Liver (tissue), 9 donors: ENCODE data around the gene CCDC116. TPM values are rescaled to one million over a fixed set of nuclear protein-coding genes. Genes with fewer than 3 reads are reported as not detected.

ENCODE experiments used
- DNase-seq: peaks from one replicate; pipeline ENCODE4 v3.0.0-alpha.2; 2017; ENCODE audit warnings: low spot score
- H3K27ac ChIP-seq, 2 donors: one replicate each; pipeline ENCODE4 v1.7.0; 2013; ENCODE audit warnings: inconsistent platforms in 2 of 2, low read length in 2 of 2, control low read depth in 1 of 2, low read depth in 1 of 2, mild to moderate bottlenecking in 1 of 2
- H3K27me3 ChIP-seq, 4 donors: one replicate each; pipeline versions ENCODE4 v1.6.1 to v1.7.0; 2013; ENCODE audit warnings: low read length in 3 of 4, inconsistent platforms in 1 of 4, mild to moderate bottlenecking in 1 of 4, moderate library complexity in 1 of 4; ENCODE audit not compliant: control insufficient read depth in 4 of 4, insufficient read depth in 4 of 4
- H3K36me3 ChIP-seq, 4 donors: one replicate each; pipeline versions ENCODE4 v1.6.1 to v1.7.0; 2013; ENCODE audit warnings: low read length in 3 of 4, mild to moderate bottlenecking in 3 of 4, low read depth in 1 of 4, moderate library complexity in 1 of 4; ENCODE audit not compliant: control insufficient read depth in 4 of 4, insufficient read depth in 3 of 4
- H3K4me1 ChIP-seq, 4 donors: one replicate each; pipeline versions ENCODE4 v1.6.1 to v1.7.0; 2013; ENCODE audit warnings: low read length in 3 of 4, mild to moderate bottlenecking in 3 of 4, moderate library complexity in 1 of 4; ENCODE audit not compliant: control insufficient read depth in 4 of 4, insufficient read depth in 4 of 4
- H3K4me3 ChIP-seq, 3 donors: one replicate each; pipeline versions ENCODE4 v1.6.1 to v1.7.0; 2013; ENCODE audit warnings: low read length in 3 of 3, control low read depth in 1 of 3, low read depth in 1 of 3, mild to moderate bottlenecking in 1 of 3
- H3K9ac ChIP-seq, 2 donors: one replicate each; pipeline ENCODE4 v1.7.0; 2013; ENCODE audit warnings: low read length in 2 of 2, mild to moderate bottlenecking in 2 of 2, moderate library complexity in 2 of 2, control low read depth in 1 of 2, low read depth in 1 of 2
- H3K9me3 ChIP-seq, 4 donors: one replicate each; pipeline versions ENCODE4 v1.6.1 to v1.7.0; 2013; ENCODE audit warnings: low read length in 3 of 4; ENCODE audit not compliant: control insufficient read depth in 4 of 4
- CTCF ChIP-seq: fragments of 150-350 bp; IDR thresholded peaks from 2 replicates; pipeline ENCODE4 v1.5.1; 2017; ENCODE audit warnings: improper control_type of control experiment, low read depth, low read length; ENCODE audit not compliant: missing input control
- EGR1 ChIP-seq, 2 donors: IDR thresholded peaks; 2 replicates each; pipeline ENCODE4 v1.6.1; 2016 to 2018; ENCODE audit warnings: antibody characterized with exemption in 2 of 2, low read depth in 2 of 2
- FOXA1 ChIP-seq: IDR thresholded peaks from 2 replicates; pipeline ENCODE4 v1.6.1; 2016; ENCODE audit warnings: antibody characterized with exemption
- FOXA2 ChIP-seq: IDR thresholded peaks from 2 replicates; pipeline ENCODE4 v1.6.1; 2016; ENCODE audit warnings: antibody characterized with exemption
- HNF4A ChIP-seq, 2 donors: conservative IDR thresholded peaks; 2 replicates each; pipeline ENCODE4 v1.6.1; 2016; ENCODE audit warnings: antibody characterized with exemption in 2 of 2, mild to moderate bottlenecking in 2 of 2
- HNF4G ChIP-seq: IDR thresholded peaks from 2 replicates; pipeline ENCODE4 v1.6.1; 2016; ENCODE audit warnings: antibody characterized with exemption
- JUND ChIP-seq, 2 donors: IDR thresholded peaks; 2 replicates each; pipeline ENCODE4 v1.6.1; 2016; ENCODE audit warnings: antibody characterized with exemption in 2 of 2
- MAX ChIP-seq: IDR thresholded peaks from 2 replicates; pipeline ENCODE4 v1.6.1; 2016; ENCODE audit warnings: antibody characterized with exemption
- NR2F2 ChIP-seq: IDR thresholded peaks from 2 replicates; pipeline ENCODE4 v1.6.1; 2016; ENCODE audit warnings: antibody characterized with exemption
- RAD21 ChIP-seq, 2 donors: IDR thresholded peaks; 2 replicates each; pipeline ENCODE4 v1.6.1; 2016; ENCODE audit warnings: antibody characterized with exemption in 2 of 2, mild to moderate bottlenecking in 2 of 2
- RXRA ChIP-seq, 2 donors: IDR thresholded peaks; 2 replicates each; pipeline ENCODE4 v1.6.1; 2017 to 2018; ENCODE audit warnings: antibody characterized with exemption in 2 of 2, mild to moderate bottlenecking in 1 of 2
- SP1 ChIP-seq: IDR thresholded peaks from 2 replicates; pipeline ENCODE4 v1.6.1; 2018; ENCODE audit warnings: antibody characterized with exemption, mild to moderate bottlenecking
- TAF1 ChIP-seq: conservative IDR thresholded peaks from 2 replicates; pipeline ENCODE4 v1.6.1; 2016; ENCODE audit warnings: antibody characterized with exemption, mild to moderate bottlenecking
- YY1 ChIP-seq: IDR thresholded peaks from 2 replicates; pipeline ENCODE4 v1.6.1; 2016; ENCODE audit warnings: antibody characterized with exemption, mild to moderate bottlenecking
- WGBS: extraction: QIAGEN DNeasy Blood & Tissue Kit; methylation state at CpG from one replicate; pipeline ENCODE4 v1.1.7; 2013; 5-methylcytosine and 5-hydroxymethylcytosine counted together
- polyA plus RNA-seq, 2 donors: library from polyadenylated mRNA; stranded (reverse) in 1 of 2; unstranded in 1 of 2; fragments of 200-250 nt in 1 of 2; fragments of >200 nt in 1 of 2; fragmentation: Nextera tagmentation in 1 of 2; extraction: Ambion mirVana in 1 of 2; gene quantifications; one replicate each; pipeline versions ENCODE4 v1.2.1 to v1.2.3, GENCODE V29; 2013 to 2015
- total RNA-seq, 2 donors: library from RNA; depleted of rRNA; stranded (reverse); fragments of >200 nt; gene quantifications; one replicate each; pipeline ENCODE4 v1.2.3, GENCODE V29; 2014
- TF ChIP-seq, protein P1 (sequence below): IDR thresholded peaks from 2 replicates; pipeline ENCODE4 v1.6.1; 2016; ENCODE audit warnings: antibody characterized with exemption
- TF ChIP-seq, protein P2 (sequence below): IDR thresholded peaks from 2 replicates; pipeline ENCODE4 v1.6.1; 2016; ENCODE audit warnings: antibody characterized with exemption, mild to moderate bottlenecking
- TF ChIP-seq, protein P3 (sequence below): IDR thresholded peaks from 2 replicates; pipeline ENCODE4 v1.6.1; 2016; ENCODE audit warnings: antibody characterized with exemption
- donor health status: healthy.
- donor health status: healthy.
- donor health status: healthy.
- donor health status: healthy.
- donor health status: healthy.

The CCDC116 gene
- total and polyA plus RNA-seq, 4 donors: 0.05 to 0.08 (median 0.05) TPM; not detected in 1

GRCh38 chr22:21683401-21683811 is 50.8 kb downstream of the CCDC116 start:
- peaks cover 9 to 55% (median 26%) of the 10 kb centered on the region in 4 donors for H3K36me3 ChIP-seq
- WGBS: 97% methylated on average over 7 of the region's 7 CpGs
- no peaks in the 10 kb centered on the region for H3K27me3 ChIP-seq
- no peak overlapping the region for H3K9ac ChIP-seq
- H3K4me1 ChIP-seq: no peaks in the 10 kb centered on the region
- no peaks in the 10 kb centered on the region for H3K9me3 ChIP-seq
- no peak overlapping the region for H3K4me3 ChIP-seq
- H3K27ac ChIP-seq: no peak overlapping the region
- no peak for DNase-seq
- no peak for TF ChIP-seq NR2F2
- TF ChIP-seq, protein P1, sequence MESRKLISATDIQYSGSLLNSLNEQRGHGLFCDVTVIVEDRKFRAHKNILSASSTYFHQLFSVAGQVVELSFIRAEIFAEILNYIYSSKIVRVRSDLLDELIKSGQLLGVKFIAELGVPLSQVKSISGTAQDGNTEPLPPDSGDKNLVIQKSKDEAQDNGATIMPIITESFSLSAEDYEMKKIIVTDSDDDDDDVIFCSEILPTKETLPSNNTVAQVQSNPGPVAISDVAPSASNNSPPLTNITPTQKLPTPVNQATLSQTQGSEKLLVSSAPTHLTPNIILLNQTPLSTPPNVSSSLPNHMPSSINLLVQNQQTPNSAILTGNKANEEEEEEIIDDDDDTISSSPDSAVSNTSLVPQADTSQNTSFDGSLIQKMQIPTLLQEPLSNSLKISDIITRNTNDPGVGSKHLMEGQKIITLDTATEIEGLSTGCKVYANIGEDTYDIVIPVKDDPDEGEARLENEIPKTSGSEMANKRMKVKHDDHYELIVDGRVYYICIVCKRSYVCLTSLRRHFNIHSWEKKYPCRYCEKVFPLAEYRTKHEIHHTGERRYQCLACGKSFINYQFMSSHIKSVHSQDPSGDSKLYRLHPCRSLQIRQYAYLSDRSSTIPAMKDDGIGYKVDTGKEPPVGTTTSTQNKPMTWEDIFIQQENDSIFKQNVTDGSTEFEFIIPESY: no peak
- no peak for TF ChIP-seq TAF1
- TF ChIP-seq SP1: no peak
- TF ChIP-seq, protein P2, sequence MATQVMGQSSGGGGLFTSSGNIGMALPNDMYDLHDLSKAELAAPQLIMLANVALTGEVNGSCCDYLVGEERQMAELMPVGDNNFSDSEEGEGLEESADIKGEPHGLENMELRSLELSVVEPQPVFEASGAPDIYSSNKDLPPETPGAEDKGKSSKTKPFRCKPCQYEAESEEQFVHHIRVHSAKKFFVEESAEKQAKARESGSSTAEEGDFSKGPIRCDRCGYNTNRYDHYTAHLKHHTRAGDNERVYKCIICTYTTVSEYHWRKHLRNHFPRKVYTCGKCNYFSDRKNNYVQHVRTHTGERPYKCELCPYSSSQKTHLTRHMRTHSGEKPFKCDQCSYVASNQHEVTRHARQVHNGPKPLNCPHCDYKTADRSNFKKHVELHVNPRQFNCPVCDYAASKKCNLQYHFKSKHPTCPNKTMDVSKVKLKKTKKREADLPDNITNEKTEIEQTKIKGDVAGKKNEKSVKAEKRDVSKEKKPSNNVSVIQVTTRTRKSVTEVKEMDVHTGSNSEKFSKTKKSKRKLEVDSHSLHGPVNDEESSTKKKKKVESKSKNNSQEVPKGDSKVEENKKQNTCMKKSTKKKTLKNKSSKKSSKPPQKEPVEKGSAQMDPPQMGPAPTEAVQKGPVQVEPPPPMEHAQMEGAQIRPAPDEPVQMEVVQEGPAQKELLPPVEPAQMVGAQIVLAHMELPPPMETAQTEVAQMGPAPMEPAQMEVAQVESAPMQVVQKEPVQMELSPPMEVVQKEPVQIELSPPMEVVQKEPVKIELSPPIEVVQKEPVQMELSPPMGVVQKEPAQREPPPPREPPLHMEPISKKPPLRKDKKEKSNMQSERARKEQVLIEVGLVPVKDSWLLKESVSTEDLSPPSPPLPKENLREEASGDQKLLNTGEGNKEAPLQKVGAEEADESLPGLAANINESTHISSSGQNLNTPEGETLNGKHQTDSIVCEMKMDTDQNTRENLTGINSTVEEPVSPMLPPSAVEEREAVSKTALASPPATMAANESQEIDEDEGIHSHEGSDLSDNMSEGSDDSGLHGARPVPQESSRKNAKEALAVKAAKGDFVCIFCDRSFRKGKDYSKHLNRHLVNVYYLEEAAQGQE: no peak
- no peak for TF ChIP-seq EGR1 (IDR thresholded peaks at IDR 0.05; ENCODE audit: low read depth in 2 of 2)
- no peak for TF ChIP-seq FOXA2
- no peak for TF ChIP-seq RXRA (IDR thresholded peaks at IDR 0.05)
- TF ChIP-seq YY1: no peak

- no peak overlapping the region for H3K27ac ChIP-seq
- no peaks in the 10 kb centered on the region for H3K9me3 ChIP-seq
- no peaks in the 10 kb centered on the region for H3K4me1 ChIP-seq
- H3K27me3 ChIP-seq: no peaks in the 10 kb centered on the region
- H3K9ac ChIP-seq: no peak overlapping the region
- WGBS: 96% methylated on average over 19 of the region's 19 CpGs
- DNase-seq: no peak
- H3K36me3 ChIP-seq: peaks cover 10 to 63% (median 27%) of the 10 kb centered on the region in 4 donors
- no peak overlapping the region for H3K4me3 ChIP-seq
- TF ChIP-seq RAD21 (IDR thresholded peaks at IDR 0.05) (no peak), HNF4G (no peak), CTCF (no peak), MAX (no peak), HNF4A (conservative IDR thresholded peaks at IDR 0.05) (no peak), NR2F2 (no peak), FOXA1 (no peak), FOXA2 (no peak), SP1 (no peak), JUND (IDR thresholded peaks at IDR 0.05) (no peak), EGR1 (IDR thresholded peaks at IDR 0.05; ENCODE audit: low read depth in 2 of 2) (no peak), TAF1 (no peak), RXRA (IDR thresholded peaks at IDR 0.05) (no peak), YY1 (no peak)
- TF ChIP-seq, protein P2: no peak
- TF ChIP-seq, protein P1: no peak
- TF ChIP-seq, protein P3, sequence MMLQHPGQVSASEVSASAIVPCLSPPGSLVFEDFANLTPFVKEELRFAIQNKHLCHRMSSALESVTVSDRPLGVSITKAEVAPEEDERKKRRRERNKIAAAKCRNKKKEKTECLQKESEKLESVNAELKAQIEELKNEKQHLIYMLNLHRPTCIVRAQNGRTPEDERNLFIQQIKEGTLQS: no peak
Observed at GRCh38 chr22:21684492-21685163, 52.1 kb downstream of the CCDC116 start.
